NCI-H2171 treated with DMSO at 0.1 percent for 48 hours (cell line): ENCODE measurements around the gene BMERB1.

Experiments used
- DNase-seq: peaks from one replicate; lab custom pipeline; 2025; lab: John Stamatoyannopoulos, UW

Gene BMERB1

DNA sequence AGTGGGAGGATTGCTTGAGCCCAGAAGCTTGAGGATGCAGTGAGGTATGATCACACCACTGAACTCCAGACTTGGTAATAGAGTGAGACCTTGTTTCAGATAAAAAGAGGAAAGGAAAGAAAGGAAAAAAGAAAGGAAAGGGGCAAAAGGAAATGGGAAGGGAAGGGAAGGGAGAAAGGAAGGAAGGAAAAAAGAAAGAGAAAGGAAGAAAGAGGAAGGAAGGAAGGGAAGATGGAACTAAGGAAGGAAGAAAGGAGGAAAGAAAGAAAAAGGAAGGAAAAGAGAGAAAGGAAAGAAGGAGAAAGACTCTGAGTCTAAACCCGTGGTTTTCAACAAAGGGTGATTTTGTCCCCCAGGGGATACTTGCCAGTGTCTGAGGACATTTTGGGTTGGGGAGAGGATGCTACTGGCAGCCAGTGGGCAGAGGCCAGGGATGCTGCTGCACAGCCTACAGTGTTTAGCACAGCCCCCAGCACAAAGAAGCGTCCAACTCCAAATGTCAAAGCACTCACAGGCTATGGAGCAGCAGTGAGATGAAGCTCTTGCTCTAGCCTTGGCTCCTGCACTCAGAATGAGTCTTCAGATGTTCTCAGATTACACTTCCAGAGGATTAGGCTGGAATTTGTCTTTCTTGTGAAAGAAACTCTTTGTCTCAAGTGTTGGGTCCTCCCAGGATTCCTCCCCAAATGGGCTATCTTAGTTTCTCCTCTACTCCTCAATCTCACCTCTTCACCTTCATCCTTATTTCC, 64.2 kb downstream of the BMERB1 start:
- DNase-seq, result no peak

DNA sequence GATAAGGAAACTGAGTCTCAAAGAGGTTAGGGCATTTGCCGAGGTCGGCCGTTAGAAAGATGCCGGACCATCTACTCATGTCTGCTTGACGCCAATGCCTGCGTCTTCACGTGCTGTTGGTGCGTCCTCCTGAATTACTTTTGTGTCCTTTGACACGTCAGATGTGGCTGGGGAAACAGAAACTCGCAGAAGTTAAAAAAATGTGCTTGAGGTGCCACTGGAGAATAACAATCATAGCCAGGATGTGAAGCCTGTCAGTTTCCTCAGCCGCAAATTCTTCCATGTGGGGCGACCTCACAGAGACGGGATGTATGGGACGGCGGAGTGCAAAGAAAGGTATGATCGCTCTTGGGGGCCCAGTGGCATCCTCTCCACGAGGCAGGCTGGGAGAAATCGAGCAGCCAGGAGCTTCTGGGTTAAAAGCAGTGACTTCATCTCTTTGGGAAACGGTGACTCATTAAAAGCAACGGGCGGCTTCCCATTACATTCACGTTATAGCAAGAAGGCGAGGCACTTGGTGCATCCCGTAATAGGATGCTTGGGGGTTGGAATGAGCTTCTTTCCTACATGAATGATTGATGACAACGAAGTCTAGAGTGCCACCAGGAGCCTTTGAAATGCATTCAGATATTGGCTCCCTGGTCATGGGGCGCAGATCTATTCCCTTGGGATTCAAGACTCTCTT, 67.8 kb downstream of the BMERB1 start:
- peak; percentile 26 for DNase-seq

DNA sequence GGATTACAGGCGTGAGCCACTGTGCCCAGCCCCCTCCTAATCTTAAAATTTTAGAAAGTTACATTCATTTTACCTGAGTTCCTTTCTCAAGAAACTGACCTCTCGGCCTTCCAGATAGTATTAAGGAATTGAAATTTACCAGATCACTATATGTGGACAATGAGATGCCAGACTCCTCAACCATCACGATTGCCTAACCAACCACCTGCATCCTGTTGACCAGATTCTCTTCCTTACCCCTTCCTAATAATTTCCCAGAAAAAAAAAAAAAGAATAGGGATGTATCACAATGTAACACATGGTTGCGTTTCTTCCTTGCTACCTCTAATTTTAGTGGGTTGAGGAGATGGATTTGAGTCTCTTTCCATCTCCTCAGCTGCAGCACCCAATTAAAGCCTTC, 72.1 kb downstream of the BMERB1 start:
- DNase-seq, result no peak

DNA sequence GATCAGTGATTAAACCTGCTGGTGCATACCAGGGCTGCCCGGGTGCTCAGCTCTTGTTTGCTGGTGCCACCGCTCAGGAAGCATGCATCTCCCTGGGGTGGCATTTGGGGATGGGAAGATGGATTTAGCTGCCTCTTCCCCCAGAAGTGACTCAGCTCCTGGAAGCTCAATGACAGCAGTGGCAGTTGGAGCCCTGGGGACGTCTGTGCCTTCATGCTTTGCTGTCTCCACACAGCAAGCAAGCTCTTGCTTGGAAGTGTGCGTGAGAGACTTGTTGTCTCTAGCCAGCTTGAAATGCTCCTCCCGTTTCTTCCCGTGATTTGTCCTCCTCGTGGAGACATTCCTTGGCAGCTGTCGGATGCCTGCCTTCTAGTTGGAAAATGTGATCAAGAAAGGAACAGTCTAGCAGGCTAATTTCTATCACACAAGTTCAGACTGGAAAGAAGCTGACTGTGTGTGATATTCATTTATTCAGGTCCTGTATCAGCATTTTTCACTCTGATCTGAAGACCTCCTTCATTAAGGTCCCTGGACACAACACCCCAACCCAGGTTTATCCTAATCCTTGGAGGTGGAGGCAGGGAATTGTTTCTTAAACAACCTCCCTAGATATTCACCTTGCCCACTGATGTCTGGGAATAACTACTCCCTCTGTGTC, 73.0 kb downstream of the BMERB1 start:
- no peak for DNase-seq

DNA sequence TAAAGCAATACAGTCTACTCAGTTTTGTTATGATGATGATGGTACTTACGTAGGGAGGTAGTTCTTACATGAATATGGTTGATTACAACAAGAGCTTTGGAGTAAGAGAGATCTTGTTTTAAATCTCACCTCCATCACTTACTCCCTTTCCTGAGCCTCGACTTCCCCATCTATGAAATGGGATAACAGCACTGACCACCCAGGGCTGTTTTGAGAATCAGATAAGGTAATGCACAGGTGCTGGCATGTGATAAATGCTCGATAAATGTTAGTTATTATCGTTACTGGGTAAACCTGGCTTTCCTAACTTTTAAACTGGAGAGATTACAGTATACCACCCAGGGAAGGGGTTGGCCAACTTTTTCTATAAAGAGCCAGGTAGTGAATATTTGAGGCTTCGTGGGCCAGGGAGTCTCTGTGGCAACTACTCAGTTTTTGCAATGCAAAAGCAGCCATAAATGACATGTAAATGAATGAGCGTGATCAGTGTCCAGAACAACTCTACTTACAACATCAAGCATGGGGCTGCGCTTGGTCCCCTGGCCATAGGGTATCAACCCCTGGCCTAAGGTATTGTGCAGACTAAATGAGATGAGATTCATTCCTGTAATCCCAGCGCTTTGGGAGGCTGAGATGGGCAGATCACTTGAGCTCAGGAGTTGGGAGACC, 73.7 kb downstream of the BMERB1 start:
- no peak for DNase-seq

DNA sequence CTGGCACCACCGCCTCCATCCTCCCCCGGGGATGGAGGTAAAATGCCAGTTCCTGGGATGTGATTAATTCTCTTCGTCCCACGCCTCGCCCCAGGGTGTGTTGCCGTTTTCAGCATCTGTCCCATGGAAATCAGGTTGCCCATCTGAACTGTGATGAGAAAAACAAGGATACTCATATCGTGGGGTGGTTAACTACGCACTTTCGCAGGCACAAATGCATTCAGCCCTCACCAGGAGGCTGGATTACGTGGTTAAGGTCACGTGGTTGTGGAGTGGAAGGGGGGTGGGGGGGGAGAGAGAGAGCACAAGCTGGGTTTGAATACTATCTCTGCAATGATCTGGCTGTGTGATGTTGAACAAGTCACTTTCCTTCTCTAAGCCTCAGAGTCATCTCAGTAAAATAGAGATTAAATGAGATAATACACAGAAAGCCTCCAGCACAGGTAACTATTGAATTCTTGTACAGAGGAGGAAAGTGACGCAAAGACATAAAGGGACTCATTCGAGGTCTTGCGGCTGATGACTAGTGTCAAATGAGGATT, 74.7 kb downstream of the BMERB1 start:
- DNase-seq, result no peak

DNA sequence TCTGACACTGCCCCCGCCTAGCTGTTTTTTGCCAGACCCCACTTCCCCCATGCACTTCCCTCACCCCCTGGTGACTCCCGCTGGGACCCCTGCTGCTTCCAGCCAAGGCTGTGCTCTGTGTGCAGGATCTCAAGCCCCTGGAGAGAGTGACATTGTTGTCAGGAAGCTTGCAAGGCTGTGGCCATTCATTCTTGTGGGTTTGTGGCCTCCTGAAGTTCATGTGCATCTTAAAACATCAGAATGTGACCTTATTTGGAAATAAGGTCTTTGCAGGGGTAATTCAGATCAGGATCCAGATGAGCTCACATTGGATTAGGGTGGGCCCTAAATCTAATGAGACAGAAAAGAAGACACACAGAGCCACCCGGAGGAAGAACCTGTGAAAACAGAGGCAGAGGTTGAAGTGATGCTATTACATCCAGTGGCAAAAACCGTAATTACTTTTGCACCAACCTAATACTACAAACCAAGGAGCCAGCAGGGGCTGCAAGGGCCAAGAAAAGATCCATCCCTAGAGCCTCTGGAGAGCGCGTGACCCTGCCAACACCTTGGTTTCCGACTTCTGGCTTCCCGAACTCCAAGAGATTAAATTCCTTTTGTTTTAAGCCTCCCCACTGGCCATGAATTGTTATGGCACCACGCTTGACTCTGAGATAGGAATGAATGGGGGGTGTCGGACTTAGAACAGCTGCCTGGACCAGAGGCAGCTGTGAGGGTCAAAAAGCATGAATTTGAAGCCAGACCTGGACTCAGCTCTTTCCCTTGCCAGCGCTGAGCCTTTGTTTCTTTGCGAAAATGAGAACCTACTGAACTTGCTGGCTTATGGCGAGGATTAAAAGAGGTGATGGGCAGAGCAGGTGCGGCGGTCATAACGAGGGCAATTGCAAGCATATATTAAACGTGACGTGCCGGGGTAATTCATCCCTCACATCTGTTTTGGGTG, 75.5 kb downstream of the BMERB1 start:
- no peak for DNase-seq

DNA sequence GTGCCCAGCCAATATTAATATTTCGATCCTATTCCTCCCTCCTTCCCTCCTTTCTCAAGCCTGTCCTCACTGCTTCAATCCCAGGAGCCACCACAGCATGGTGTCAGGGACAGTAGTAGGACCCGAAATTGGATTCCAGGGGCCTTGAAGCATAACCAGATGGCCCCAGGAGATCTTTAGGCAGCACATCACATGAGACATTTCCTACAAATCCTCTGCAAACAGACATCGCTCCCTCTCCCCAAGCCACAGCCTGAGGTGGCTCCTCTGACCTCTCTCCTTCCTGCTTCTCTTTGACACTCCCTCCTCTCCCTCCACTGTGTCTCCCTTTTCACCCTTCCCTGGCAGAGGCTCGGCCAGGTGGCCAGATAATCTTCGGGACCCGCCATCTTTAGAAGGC, 76.6 kb downstream of the BMERB1 start:
- no peak for DNase-seq

DNA sequence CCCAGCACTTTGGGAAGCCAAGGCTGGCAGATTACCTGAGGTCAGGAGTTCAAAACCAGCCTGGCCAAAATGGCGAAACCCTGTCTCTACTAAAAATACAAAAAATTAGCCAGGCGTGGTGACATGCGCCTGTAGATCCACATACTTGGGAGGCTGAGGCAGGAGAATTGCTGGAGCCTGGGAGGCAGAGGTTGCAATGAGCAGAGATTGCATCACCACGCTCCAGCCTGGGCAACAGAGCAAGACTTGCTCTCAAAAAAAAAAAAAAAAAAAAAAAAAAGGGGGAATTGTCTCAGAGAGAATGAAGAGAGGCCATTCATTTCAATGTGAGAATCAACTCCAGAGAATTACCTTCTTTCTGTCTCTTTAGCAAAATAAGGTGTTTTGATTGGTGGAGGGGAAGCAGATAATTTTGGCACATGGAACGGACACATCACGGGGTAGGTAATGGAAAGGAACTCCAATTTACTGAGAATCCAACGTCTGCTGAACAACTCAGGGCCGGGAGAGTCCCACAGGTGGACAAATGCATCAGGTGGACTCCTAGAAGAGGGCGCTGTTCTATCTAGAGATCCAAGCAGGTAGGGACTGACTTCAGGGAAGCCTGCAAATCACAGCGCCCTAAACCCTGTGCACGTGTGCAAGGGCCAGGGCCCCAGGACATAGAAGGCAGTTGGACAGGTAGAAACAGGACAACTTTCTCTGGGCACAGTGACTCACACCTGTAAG, 77.5 kb downstream of the BMERB1 start:
- DNase-seq, result no peak

DNA sequence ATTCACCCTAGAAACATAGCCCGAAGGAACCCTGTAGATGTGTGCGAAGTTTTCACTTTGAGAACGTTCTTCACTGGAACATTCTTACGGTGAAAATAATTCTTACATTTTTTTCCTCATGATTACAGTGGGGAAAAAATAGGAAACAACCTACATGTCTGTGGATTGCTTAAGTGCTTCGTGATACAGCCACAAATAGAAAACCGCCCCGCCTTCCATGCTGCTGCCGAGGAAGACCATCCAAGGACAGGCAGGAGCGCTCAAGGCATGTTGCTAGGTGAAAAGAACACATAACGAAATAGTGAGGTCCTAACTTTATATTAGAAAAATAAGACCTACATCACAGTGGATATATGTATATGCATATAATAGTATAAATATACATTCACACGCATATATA, 78.8 kb downstream of the BMERB1 start:
- no peak for DNase-seq

DNA sequence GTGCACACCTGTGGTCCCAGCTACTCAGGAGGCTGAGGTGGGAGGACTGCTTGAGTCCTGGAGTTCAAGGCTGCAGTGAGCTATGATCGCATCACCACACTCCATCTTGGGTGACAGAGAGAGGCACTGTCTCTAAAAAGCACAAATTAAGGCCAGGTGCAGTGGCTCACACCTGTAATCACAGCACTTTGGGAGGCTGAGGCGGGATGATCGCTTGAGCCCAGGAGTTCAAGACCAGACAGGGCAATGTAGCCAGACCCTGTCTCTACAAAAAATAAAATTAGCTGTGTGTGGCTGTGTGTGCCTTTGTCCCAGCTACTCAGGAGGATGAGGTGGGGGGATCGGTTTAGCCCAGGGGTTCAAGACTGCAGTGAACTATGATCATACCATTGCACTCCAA, 81.6 kb downstream of the BMERB1 start:
- DNase-seq, result no peak

DNA sequence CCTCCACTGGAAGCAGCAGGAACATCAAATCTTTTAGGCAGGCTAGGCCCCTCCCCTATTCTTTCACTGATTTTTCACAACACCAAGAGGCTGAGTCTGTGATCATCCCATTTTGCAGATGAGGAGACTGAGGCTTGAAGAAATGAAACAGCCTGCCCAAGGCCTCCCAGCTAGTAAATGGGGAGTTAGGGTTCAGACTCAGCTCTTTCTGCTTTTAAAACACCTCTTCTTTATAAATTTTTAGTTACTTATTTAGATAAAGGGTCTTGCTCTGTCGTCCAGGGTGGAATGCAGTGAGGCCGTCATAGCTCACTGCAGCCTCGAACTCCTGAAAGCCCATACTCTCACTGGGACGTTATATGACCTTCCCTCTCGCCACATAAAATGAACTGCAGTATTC, 82.2 kb downstream of the BMERB1 start:
- DNase-seq, result no peak

DNA sequence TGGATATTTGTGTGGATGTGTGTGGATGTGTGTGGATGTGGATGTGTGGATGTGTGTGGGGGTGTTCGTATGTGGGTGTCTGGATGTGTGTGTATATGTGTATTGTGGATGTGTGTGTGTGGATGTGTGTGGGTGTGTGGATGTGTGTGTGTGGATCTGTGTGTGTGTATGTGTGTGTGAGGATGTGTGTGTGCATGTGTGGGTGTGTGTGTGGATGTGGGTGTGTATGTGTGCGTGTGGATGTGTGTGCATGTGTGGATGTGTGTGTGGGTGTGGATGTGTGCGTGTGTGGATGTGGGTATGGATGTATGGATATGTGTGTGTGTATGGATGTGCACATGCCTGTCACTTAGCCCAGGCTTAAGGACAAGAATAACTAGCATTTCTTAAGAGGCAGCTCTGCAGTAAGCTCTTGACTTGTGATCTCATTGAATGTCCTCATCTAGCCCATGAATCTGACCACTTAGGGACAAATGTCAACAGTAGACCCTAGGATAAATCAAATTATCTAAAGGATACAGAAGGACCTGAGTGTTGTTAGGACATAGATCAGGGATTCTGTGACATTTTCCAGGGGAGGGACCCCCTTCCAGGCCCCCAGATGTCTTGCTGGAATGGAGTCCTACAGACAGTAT, 83.5 kb downstream of the BMERB1 start:
- no peak for DNase-seq

DNA sequence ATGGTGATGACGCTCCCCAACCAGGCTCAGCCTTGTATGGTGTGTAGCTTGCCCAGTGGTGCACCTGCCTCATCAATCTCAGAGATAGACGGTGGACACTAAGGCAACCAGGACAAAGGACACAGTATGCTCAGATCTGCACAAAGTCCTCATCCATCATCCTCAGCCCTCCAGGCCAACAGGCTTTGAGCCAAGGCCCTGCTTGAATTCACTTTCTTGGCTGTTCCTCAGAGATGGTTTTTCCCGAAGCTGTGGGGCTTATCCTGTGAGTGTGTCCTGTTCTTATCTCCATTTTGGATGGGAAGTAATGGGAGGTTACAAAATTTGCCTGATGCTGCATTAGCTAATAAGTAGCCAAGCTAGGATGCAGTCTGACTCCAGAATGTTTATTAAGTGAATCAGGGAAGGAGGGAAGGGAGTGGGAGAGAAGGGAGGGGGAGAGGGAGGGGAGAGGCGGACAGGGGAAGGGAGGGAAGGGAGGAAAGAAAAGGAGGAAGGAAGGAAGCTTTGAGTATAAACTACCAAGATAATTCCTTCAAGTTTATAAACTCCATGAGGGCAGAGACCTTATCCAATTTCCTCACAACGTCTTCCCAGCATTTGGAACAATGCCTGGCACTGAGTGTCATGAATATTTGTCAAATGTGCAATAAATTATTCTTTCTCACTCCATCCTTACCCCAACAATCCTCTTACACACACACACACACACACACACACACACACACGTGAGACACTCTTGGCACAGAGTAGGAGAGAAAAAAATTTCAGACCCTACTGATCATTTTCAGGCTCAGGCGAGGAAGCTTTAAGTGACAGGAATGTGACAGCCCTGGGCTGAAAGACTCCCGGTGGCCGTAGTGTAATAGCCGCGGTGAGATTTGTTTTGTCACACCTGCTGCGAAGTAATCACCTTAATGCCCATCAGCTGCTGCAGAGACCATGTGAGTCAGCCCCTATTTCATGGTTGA, 84.3 kb downstream of the BMERB1 start:
- no peak for DNase-seq

DNA sequence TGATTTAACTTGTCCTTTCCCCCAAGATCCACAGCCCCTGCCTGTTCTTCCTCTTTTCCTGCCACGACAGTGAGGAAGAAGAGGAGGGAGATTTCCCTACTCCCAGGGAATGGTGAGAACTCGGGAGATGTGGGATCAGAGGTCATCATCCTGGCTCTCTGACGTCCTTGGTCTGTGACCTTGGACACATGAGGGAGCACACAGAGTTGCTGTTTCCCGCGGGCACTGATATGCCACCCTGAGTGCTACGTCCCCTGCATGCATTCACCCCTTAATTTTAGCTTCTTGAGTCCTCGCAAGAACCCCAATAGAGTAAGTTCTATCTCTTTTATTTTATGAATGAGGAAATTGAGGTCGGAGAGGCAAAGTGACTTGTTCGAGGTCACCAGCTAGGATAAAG, 85.4 kb downstream of the BMERB1 start:
- no peak for DNase-seq

DNA sequence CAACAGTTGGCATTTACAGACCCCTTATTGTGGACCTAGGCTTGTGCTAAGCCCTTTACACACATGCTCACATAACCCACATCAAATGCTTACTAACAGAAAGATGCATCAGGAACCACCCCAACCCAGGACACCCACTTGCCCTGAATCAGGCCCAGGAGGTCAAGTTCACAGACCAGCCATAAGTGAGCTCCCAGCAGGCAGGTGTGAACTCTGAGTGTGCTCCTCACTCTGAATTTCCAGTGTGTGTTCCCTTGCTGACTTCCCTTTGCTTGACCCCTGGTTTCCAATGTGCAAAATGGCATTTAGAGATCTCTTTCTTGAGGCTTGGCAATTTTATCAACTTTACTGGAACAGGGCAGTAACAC, 87.0 kb downstream of the BMERB1 start:
- no peak for DNase-seq

DNA sequence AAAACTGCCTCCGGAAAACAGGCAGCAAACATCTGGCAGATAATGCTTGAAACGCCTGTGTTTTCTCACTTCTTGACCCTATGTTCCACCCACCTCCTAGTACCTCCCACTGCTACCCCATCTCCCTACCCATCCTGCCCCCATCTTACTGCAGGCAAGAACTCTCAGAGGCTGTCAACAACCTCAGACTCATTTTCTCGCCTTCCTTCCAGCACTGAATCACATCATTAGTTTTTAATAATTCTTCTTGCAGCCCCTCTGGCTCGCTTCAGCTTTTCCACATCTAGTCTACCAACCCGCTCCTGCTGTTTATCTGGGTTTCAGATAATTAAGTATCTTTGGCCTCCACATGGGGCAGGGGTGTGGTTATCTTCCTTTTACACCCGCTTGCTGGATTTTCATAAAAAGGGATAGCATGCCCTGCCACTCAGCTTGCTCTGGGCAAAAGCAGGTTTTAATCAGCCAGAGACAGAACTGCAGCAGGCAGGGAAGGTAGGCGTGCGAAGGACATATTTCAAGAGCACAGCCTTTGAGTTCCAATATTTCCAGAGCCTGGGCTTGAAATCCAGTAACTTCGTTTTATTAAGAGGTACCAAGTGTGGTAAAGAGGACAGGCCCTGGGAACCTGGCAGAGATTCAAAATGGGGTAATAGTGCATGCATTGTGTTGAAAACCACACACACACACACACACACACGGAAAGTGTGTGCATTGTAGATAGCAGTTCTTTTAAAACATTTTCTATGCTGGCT, 87.5 kb downstream of the BMERB1 start:
- no peak for DNase-seq

DNA sequence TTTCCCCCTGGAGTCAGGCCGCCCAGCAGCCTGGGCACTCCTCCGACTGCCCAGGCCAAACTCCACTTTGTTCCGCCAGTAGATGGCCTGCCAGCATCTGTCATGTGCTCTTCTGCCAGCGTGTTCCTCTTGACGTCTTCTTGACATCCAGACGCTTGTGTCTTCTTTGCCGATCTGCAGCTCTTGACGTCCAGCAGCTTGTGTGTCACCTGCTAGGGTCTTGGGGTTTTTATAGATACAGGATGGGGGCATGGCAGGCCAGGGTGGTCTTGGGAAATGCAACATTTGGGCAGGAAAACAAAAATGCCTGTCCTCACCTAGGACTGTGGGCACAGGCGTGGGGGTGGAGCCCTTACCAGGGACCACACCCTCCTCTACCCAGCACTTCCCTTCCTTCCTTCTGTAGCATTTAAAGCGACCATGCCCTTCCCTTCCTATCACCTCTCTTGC, 88.7 kb downstream of the BMERB1 start:
- no peak for DNase-seq
